Measurements from ENCODE around the gene MVD.
"Not testable (repeated sequence)": the region's sequence is repeated elsewhere in the genome, so short reads cannot be mapped to it uniquely, and the experiment has no call there.

The MVD gene

DNA sequence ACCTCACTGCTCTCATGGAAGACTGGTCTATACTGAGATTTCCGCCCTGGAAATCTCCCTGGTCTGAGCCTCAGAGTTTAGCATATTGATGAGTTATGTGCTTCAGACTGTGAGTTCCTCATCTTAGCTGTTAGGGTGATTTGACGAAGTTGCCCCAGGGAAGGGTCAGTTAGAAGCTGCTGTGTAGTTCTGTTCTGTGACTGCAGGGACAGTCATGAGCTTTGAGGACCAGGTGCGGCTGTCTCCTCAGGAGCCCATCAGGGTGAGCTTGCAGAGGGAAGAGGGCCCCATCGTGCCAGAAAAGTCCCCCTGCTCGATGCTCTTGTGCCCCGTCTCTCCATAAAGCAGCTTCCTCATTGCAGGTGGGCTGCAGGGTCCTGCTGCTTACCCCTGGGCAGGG, 52.8 kb downstream of the MVD start:
- peaks cover 4% of the 10 kb centered on the region for H3K36me3 ChIP-seq
- H3K4me3 ChIP-seq (ENCODE audit: low read depth, low read length) = no peak overlapping the region
- DNase-seq = no peak
- no peaks in the 10 kb centered on the region for H3K27me3 ChIP-seq (ENCODE audit: insufficient read depth, low read depth, severe bottlenecking)
- no peaks in the 10 kb centered on the region for H3K9me3 ChIP-seq (ENCODE audit: severe bottlenecking)
- no peak overlapping the region for H3K27ac ChIP-seq
- TF ChIP-seq, protein P1, sequence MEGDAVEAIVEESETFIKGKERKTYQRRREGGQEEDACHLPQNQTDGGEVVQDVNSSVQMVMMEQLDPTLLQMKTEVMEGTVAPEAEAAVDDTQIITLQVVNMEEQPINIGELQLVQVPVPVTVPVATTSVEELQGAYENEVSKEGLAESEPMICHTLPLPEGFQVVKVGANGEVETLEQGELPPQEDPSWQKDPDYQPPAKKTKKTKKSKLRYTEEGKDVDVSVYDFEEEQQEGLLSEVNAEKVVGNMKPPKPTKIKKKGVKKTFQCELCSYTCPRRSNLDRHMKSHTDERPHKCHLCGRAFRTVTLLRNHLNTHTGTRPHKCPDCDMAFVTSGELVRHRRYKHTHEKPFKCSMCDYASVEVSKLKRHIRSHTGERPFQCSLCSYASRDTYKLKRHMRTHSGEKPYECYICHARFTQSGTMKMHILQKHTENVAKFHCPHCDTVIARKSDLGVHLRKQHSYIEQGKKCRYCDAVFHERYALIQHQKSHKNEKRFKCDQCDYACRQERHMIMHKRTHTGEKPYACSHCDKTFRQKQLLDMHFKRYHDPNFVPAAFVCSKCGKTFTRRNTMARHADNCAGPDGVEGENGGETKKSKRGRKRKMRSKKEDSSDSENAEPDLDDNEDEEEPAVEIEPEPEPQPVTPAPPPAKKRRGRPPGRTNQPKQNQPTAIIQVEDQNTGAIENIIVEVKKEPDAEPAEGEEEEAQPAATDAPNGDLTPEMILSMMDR (IDR thresholded peaks at IDR 0.05; ENCODE audit: low read depth, low read length) = 0 out of 2 replicates have a peak, but pooled peaks have one; percentile 23

DNA sequence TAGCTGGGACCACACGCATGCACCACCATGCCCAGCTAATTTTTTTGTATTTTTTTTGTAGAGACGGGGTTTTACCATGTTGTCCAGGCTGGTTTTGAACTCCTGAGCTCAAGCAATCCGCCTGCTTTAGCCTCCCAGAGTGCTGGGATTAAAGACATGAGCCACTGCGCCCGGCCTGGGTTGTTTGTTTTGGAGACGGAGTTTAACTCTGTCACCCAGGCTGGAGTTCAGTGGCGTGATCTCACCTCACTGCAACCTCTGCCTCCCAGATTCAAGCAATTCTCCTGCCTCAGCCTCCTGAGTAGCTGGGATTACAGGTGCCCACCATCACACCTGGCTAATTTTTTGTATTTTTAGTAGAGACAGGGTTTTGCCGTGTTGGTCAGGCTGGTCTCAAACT, 53.5 kb downstream of the MVD start:
- DNase-seq; H3K4me3 ChIP-seq (ENCODE audit: low read depth, low read length); H3K27me3 ChIP-seq (ENCODE audit: insufficient read depth, low read depth, severe bottlenecking); H3K9me3 ChIP-seq (ENCODE audit: severe bottlenecking); H3K27ac ChIP-seq; H3K36me3 ChIP-seq: not testable (repeated sequence)

DNA sequence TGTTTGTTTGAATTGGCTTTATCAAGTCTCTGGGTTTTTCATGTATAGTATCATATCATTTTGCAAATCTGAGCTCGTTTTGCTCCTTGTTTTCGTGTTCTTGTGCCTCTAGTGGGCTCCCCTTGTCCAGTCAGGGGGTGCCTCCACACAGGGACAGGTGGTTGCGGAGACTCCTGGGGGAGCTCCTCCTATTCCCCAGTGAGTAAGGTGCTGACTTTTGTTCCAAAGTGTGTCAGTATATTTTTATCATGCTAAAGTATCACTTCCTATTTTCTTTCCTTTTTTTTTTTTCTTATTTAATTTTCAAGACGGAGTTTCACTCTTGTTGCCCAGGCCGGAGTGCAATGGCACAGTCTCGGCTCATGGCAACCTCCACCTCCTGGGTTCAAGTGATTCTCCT, 54.8 kb downstream of the MVD start:
- Histone ChIP-seq H3K4me3 (ENCODE audit: low read depth, low read length) (no peak overlapping the region), H3K36me3 (peaks cover 4% of the 10 kb centered on the region), H3K27ac (no peak overlapping the region), H3K27me3 (ENCODE audit: insufficient read depth, low read depth, severe bottlenecking) (no peaks in the 10 kb centered on the region), H3K9me3 (ENCODE audit: severe bottlenecking) (no peaks in the 10 kb centered on the region)
- no peak for DNase-seq
- TF ChIP-seq, protein P1 (IDR thresholded peaks at IDR 0.05; ENCODE audit: low read depth, low read length) = no peak

DNA sequence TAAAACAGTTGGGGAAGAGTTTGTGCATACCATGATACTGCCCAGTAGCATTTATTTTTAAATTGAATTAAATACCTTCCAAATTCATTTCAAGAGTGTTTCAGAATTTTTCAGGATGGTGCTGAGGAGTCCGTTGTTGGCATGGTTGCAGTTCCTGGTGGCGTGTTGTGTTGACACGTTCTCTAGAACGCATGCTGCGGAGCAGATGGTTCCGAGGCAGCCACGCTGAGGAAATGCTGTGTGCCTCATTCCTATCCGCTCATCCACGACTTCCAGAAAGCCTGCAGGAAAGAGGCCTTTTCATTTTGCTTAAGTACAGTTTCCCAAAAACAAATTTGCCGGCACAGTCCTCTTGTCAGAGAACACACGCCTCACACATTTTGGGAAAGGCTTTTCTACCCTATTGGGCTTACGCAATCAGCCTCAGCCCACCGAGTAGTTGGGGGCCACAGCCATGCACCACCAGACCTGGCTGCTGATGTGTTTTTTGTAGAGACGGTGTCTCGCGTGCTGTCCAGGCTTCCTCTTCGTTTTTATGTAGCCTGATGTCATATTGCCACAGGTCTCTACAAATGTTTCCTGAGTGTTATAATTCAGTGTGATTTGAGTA, 56.6 kb downstream of the MVD start:
- TF ChIP-seq, protein P1 (IDR thresholded peaks at IDR 0.05; ENCODE audit: low read depth, low read length) = no peak
- DNase-seq = no peak
- Histone ChIP-seq H3K9me3 (ENCODE audit: severe bottlenecking) (no peaks in the 10 kb centered on the region), H3K27me3 (ENCODE audit: insufficient read depth, low read depth, severe bottlenecking) (no peaks in the 10 kb centered on the region), H3K27ac (no peak overlapping the region), H3K4me3 (ENCODE audit: low read depth, low read length) (no peak overlapping the region), H3K36me3 (peaks cover 4% of the 10 kb centered on the region)

DNA sequence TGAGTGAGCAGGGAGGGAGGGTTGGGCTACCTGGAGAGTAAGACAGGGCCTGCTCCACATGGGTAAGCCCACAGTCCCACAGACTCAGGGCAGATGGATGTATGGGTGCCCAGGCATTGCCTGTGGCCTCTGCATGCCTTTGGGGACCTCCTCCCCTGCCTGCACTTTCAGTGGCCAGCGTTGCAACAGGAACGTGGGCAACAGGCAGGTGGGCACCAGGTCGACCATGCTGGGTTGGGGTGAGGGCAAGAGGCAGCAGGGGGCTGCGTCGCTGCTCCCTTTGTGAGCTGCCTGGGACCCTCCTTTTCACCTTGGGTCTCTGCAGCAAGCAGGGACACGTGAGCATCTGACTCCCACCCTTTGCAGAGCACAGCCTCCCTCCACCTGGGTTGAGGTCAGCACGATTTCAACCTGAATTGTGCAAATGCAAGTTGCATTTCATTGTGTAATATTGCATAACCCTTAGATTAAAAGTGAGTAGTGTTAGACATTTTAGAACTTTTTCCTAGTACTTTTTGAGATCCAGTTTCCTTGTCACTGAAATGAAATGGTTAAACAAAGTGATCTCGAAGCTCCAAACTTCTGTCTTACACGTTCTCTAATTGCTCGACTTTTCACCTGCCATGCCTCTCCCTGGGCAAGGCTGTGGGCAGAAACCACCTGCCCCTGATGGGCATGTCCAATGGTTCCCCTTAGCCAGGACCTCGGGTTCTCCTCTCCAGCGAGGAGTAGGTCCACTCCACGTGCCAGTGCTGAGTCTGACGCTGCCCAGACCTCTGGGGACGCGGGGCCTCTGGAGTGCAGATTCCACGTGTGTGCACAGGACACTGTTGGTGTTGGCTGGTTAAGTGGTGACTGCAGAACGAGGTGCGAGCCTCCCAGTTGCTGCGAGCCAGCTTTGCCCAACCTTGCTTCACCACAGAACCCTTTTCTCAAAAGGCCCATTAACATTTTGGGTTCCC, 57.4 kb downstream of the MVD start:
- TF ChIP-seq, protein P1 (IDR thresholded peaks at IDR 0.05; ENCODE audit: low read depth, low read length) = no peak
- no peak overlapping the region for H3K27ac ChIP-seq

DNA sequence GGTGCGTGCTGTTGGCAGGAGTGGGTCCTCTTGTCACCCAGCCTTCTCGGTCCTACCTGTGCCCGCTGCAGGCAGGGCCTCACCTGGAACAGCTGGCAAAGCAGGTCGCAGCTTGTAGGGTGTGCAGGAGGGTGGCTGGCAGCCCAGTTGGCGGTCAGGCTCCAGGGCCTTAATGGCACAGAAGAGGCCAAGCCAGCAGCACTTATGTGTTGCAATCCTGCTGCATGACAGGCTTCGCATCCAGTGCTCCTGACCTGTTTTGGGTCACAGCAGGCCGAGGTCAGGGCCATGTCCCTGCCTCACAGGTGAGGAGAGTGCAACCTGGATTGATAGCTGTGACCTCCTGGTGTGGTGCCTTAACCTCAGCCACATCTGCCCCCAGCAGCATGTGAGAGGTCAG, 60.8 kb downstream of the MVD start:
- Histone ChIP-seq H3K36me3 (no peaks in the 10 kb centered on the region; the same call in 1 of the 2 replicates), H3K4me3 (ENCODE audit: low read depth, low read length) (no peak overlapping the region), H3K27me3 (ENCODE audit: insufficient read depth, low read depth, severe bottlenecking) (no peaks in the 10 kb centered on the region), H3K9me3 (ENCODE audit: severe bottlenecking) (no peaks in the 10 kb centered on the region), H3K27ac (no peak overlapping the region)
- DNase-seq = no peak
- TF ChIP-seq, protein P1 (IDR thresholded peaks at IDR 0.05; ENCODE audit: low read depth, low read length) = no peak

More for the DNA sequence above, 57.4 kb downstream of the MVD start:
- no peaks in the 10 kb centered on the region for H3K9me3 ChIP-seq (ENCODE audit: severe bottlenecking)
- no peak overlapping the region for H3K4me3 ChIP-seq (ENCODE audit: low read depth, low read length)
- no peak for DNase-seq
- H3K27me3 ChIP-seq (ENCODE audit: insufficient read depth, low read depth, severe bottlenecking) = no peaks in the 10 kb centered on the region
- H3K36me3 ChIP-seq = peaks cover 4% of the 10 kb centered on the region

Data from WERI-Rb-1 (cell line).